K562 (cell line): ENCODE data around the gene POLRMT. TPM values are rescaled to one million over a fixed set of nuclear protein-coding genes. Genes with fewer than 3 reads are reported as not detected.

ENCODE experiments used
- CGGBP1 ChIP-seq: fragments of 250-450 bp; sonication (Bioruptor Pico); IDR thresholded peaks from 2 replicates; pipeline ENCODE4 v1.9.0; 2021; ENCODE audit warnings: mild to moderate bottlenecking
- CHD1 ChIP-seq: fragments of 200-600 bp; sonication (generic); IDR thresholded peaks from one replicate; pipeline ENCODE4 v1.6.1; 2012; ENCODE audit warnings: mild to moderate bottlenecking, moderate library complexity, low read length, inconsistent platforms
- CREBBP ChIP-seq: IDR thresholded peaks from one replicate; pipeline ENCODE4 v1.6.1; 2012; ENCODE audit warnings: low read depth, mild to moderate bottlenecking, control low read depth, inconsistent platforms, low read length
- ELF4 ChIP-seq: fragments of 450-650 bp; formaldehyde crosslinking; IDR thresholded peaks from 2 replicates; pipeline ENCODE4 v1.4.0; 2022; ENCODE audit warnings: missing genetic modification characterization
- HES1 ChIP-seq: fragments of 450-650 bp; IDR thresholded peaks from 2 replicates; pipeline ENCODE4 v1.6.1; 2016; ENCODE audit warnings: low read depth, mild to moderate bottlenecking, moderate library complexity
- HIVEP1 ChIP-seq: fragments of 250-450 bp; sonication (Bioruptor Pico); IDR thresholded peaks from 2 replicates; pipeline ENCODE4 v1.4.0; 2020; ENCODE audit warnings: mild to moderate bottlenecking
- HOMEZ ChIP-seq: fragments of 250-450 bp; sonication (Bioruptor Pico); IDR thresholded peaks from 2 replicates; pipeline ENCODE4 v1.4.0; 2020; ENCODE audit warnings: mild to moderate bottlenecking, moderate library complexity
- MTA3 ChIP-seq: fragments of 450-650 bp; formaldehyde crosslinking; IDR thresholded peaks from 2 replicates; pipeline ENCODE4 v1.6.1; 2017; ENCODE audit warnings: mild to moderate bottlenecking, borderline replicate concordance
- NFE2 ChIP-seq: IDR thresholded peaks from 2 replicates; pipeline ENCODE4 v1.6.1; 2014; ENCODE audit warnings: antibody characterized with exemption, low read depth
- PCBP2 ChIP-seq: fragments of 200-400 bp; formaldehyde crosslinking; IDR thresholded peaks from 2 replicates; pipeline ENCODE4 v1.6.1; 2018; ENCODE audit warnings: low read length, low read depth, mild to moderate bottlenecking, moderate library complexity; ENCODE audit not compliant: poor library complexity, severe bottlenecking
- SIRT6 ChIP-seq: IDR thresholded peaks from one replicate; pipeline ENCODE4 v1.6.1; 2012; ENCODE audit warnings: low read depth, mild to moderate bottlenecking, control low read depth, inconsistent platforms, low read length, moderate library complexity
- SRSF7 ChIP-seq: fragments of 200-400 bp; formaldehyde crosslinking; optimal IDR thresholded peaks from 2 replicates; pipeline ENCODE3; 2017; ENCODE audit warnings: mild to moderate bottlenecking, low read depth, low read length
- ZEB2 ChIP-seq: fragments of 450-650 bp; IDR thresholded peaks from 2 replicates; pipeline ENCODE4 v1.6.1; 2016
- ZNF124 ChIP-seq: sonication (generic); formaldehyde crosslinking; IDR thresholded peaks from 2 replicates; pipeline ENCODE4 v1.8.1; 2022; ENCODE audit warnings: missing genetic modification reagents
- ZNF407 ChIP-seq: fragments of 450-650 bp; IDR thresholded peaks from 2 replicates; pipeline ENCODE4 v1.6.1; 2016; ENCODE audit warnings: low read depth
- ZNF408 ChIP-seq: fragments of 250-450 bp; sonication (Bioruptor Pico); IDR thresholded peaks from 2 replicates; pipeline ENCODE4 v1.4.0; 2020; ENCODE audit warnings: low read depth, mild to moderate bottlenecking, moderate library complexity
- polyA plus RNA-seq, 8 experiments: library from polyadenylated mRNA; depleted of rRNA in 4 of 8; stranded (reverse) in 5 of 8; unstranded in 3 of 8; fragments of >200 nt; fragmentation: Nextera tagmentation in 2 of 8; fragmentation: Illumina TruSeq in 1 of 8; extraction: Ambion mirVana in 2 of 8; extraction: Trizol in 1 of 8; gene quantifications; 2 replicates each; pipeline versions ENCODE4 v1.2.1 to v1.2.3, GENCODE V29; 2011 to 2014; ENCODE audit warnings: inconsistent platforms in 1 of 8, missing spikeins in 1 of 8
- total RNA-seq, 7 experiments: library from RNA; depleted of rRNA in 6 of 7; stranded (reverse); fragments of >200 nt in 6 of 7; fragmentation: Illumina TruSeq in 2 of 7; extraction: Trizol in 2 of 7; gene quantifications; 2 replicates each; pipeline versions ENCODE4 v1.2.1 to v1.2.3, GENCODE V29; 2011 to 2021; ENCODE audit warnings: low replicate concordance in 1 of 7

POLRMT gene
- total and polyA plus RNA-seq, 9 of the 15 experiments (the other 6 are each of a cell fraction or from before 2014, with no cell fraction given): 30.3 to 144 (median 68.0) TPM

GRCh38 chr19:572140-572742 is 61.1 kb downstream of the POLRMT start, which contains the start of gene BSG (continued):
- peak; percentile 91 for TF ChIP-seq HES1
- no peak for TF ChIP-seq HIVEP1 (CRISPR knock-in tag)
- no peak for TF ChIP-seq SIRT6
- TF ChIP-seq HOMEZ (CRISPR knock-in tag): no peak
- TF ChIP-seq SRSF7: no peak
- TF ChIP-seq PCBP2: no peak
- TF ChIP-seq CGGBP1 (CRISPR knock-in tag): peak; percentile 90
- TF ChIP-seq ZNF408 (CRISPR knock-in tag): no peak
- peak; percentile 79 for TF ChIP-seq ZNF407
- TF ChIP-seq CREBBP: no peak
- no peak for TF ChIP-seq NFE2
- TF ChIP-seq MTA3: peak; percentile 97
- no peak for TF ChIP-seq ZEB2
- TF ChIP-seq CHD1: no peak
- no peak for TF ChIP-seq ELF4 (CRISPR knock-in tag)
- no peak for TF ChIP-seq ZNF124 (CRISPR knock-in tag)
